Heart right ventricle (tissue), 16 donors: ENCODE data around the gene RPL9. TPM values are rescaled to one million over a fixed set of nuclear protein-coding genes. Genes with fewer than 3 reads are reported as not detected.

Source experiments
- ATAC-seq, 8 donors: fragments of 200-7000 bp; cut with Tn5 transposase; one replicate each; pipeline ENCODE4 v1.9.1; 2020; ENCODE audit warnings: mild to moderate bottlenecking in 8 of 8, moderate library complexity in 8 of 8, moderate number of reproducible peaks in 1 of 8
- DNase-seq, 2 donors: peaks; one replicate each; pipeline ENCODE4 v3.0.0-alpha.2; 2020
- H3K27ac ChIP-seq, 10 donors: fragments of 200-600 bp; sonication (generic) in 2 of 10; one replicate each; pipeline versions ENCODE4 v1.5.0 to v1.8.0; 2020 to 2022; ENCODE audit warnings: mild to moderate bottlenecking in 3 of 10
- H3K27me3 ChIP-seq, 7 donors: fragments of 200-600 bp; one replicate each; pipeline ENCODE4 v1.8.0; 2021 to 2022; ENCODE audit warnings: mild to moderate bottlenecking in 2 of 7
- H3K36me3 ChIP-seq, 9 donors: fragments of 200-600 bp; sonication (generic) in 1 of 9; one replicate each; pipeline versions ENCODE4 v1.5.0 to v1.8.0; 2020 to 2022; ENCODE audit warnings: mild to moderate bottlenecking in 2 of 9
- H3K4me1 ChIP-seq, 9 donors: fragments of 200-600 bp; sonication (generic) in 1 of 9; one replicate each; pipeline versions ENCODE4 v1.5.0 to v1.8.0; 2020 to 2022; ENCODE audit warnings: mild to moderate bottlenecking in 4 of 9
- H3K4me3 ChIP-seq, 10 donors: fragments of 200-600 bp; sonication (generic) in 2 of 10; one replicate each; pipeline versions ENCODE4 v1.5.0 to v1.8.0; 2020 to 2022; ENCODE audit warnings: mild to moderate bottlenecking in 7 of 10, moderate library complexity in 2 of 10
- H3K9me3 ChIP-seq, 11 donors: fragments of 200-600 bp in 10 of 11; sonication (generic) in 2 of 11; one replicate each; pipeline versions ENCODE4 v1.5.0 to v1.8.0; 2013 to 2022; ENCODE audit warnings: mild to moderate bottlenecking in 2 of 11, control low read depth in 1 of 11, moderate library complexity in 1 of 11
- CTCF ChIP-seq, 9 donors: fragments of 200-600 bp; sonication (generic) in 2 of 9; IDR thresholded peaks; one replicate each; pipeline versions ENCODE4 v1.5.0 to v1.8.0; 2021 to 2022; ENCODE audit warnings: antibody characterized with exemption in 9 of 9, mild to moderate bottlenecking in 5 of 9, moderate library complexity in 1 of 9
- WGBS, 2 donors: extraction: QIAGEN DNeasy Blood & Tissue Kit; methylation state at CpG; one replicate each; pipeline ENCODE4 v1.1.7; 2013; ENCODE audit warnings: inconsistent platforms in 1 of 2; 5-methylcytosine and 5-hydroxymethylcytosine counted together
- intact Hi-C, 10 donors: fragments of 100-400 bp; cut with DNase I; formaldehyde crosslinking; loops; one replicate each; pipeline versions ENCODE4 v1.11.1 to v1.14.2; 2022
- polyA plus RNA-seq, 2 donors: library from polyadenylated mRNA; stranded (reverse); fragments of 200-250 nt; gene quantifications; one replicate each; pipeline ENCODE4 v1.2.3, GENCODE V29; 2013
- total RNA-seq, 10 donors: library from RNA; stranded (reverse); fragmentation: NEBNext Ultra II Directional in 3 of 10; extraction: Animal tissue kit (Norgen Biotek cat#: 25700) in 3 of 10; gene quantifications; one replicate each; pipeline versions ENCODE4 v1.2.1 to v1.2.4, GENCODE V29; 2021 to 2023
- donor health status: Arrhythmogenic right ventricular cardiomyopathy.
- donor health status: ischemic (EF 13 %, LVEDD 7.1; RV severe dilation, severe dysfunction).
- donor health status: healthy with polysubstance abuse.
- donor health status: DM: no; HTN: yes; CAD: no.
- donor health status: DM: no; HTN: no; CAD: no.
- donor health status: ischemic (EF 25% LVEDD 6.9; RV normal size, moderate dysfunction).
- donor health status: ischemic (EF 25% LVEDD 5.7; RV mildly dilated, moderate dysfunction).
- donor health status: healthy.
- donor health status: DM: yes; HTN: yes; CAD: no.
- donor health status: Ischemic cardiomyopathy.
- donor health status: ischemic (EF 35%, LVEDD 5.7; RV mildly dilated, moderate dysfunction).
- donor health status: nonischemic (EF 11% LVEDD 7.7; RV severe dilation, severe dysfunction).
- donor health status: DM: yes; HTN: yes; CAD: no.
- donor health status: PGD.
- donor health status: ischemic (EF 29% LVEDD 5.4; RV normal size, mild dysfunction).
- donor health status: nonischemic (EF 23%, LVEDD 6.1; RV moderate dilation, normal function).

The RPL9 gene
- total and polyA plus RNA-seq, 12 donors, result 546 to 1,826 (median 801) TPM

GRCh38 chr4:39450618-39451017, 8.1 kb downstream of the RPL9 start:
- Histone ChIP-seq H3K4me1 (peaks cover 0 to 18% (median 12%) of the 10 kb centered on the region in 9 donors), H3K36me3 (peaks cover 0 to 75% (median 32%) of the 10 kb centered on the region in 9 donors)
- intact Hi-C loops, result loop anchor here in 1 of 10 donors (10.0 kb wide), 1 partner anchor 546 kb away; no protein-coding TSS in a partner anchor

GRCh38 chr4:39446842-39447573, 11.7 kb downstream of the RPL9 start:
- Histone ChIP-seq H3K4me3 (peak overlapping the region in 9 of 10 donors; percentile 27 to 64 (median 53)), H3K27me3 (no peaks in the 10 kb centered on the region), H3K36me3 (peaks cover 0 to 39% (median 8%) of the 10 kb centered on the region in 9 donors), H3K4me1 (peaks cover 0 to 14% (median 12%) of the 10 kb centered on the region in 9 donors), H3K9me3 (no peaks in the 10 kb centered on the region), H3K27ac (peak overlapping the region in 2 of 10 donors; percentile 20 to 61)
- intact Hi-C loops, result no loop called here
- peak in 5 of 9 donors; percentile 23 to 41 (median 30) for TF ChIP-seq CTCF (IDR thresholded peaks at IDR 0.05)
- DNase-seq (peak; percentile 32 to 56), ATAC-seq (peak; percentile 78 to 91 (median 83))
- 4 to 5% methylated on average over 60 to 61 of the region's 61 CpGs for WGBS, 2 donors

More at GRCh38 chr4:39450618-39451017, 8.1 kb downstream of the RPL9 start:
- DNase-seq (no peak), ATAC-seq (no peak)
- H3K27me3 ChIP-seq, result no peaks in the 10 kb centered on the region
- H3K9me3 ChIP-seq, result no peaks in the 10 kb centered on the region
- WGBS, 2 donors, result 48 to 57% methylated on average over 2 of the region's 2 CpGs
- no peak overlapping the region for H3K27ac ChIP-seq
- H3K4me3 ChIP-seq, result no peak overlapping the region
- no peak for TF ChIP-seq CTCF (IDR thresholded peaks at IDR 0.05)

GRCh38 chr4:39446483-39446841, 12.3 kb downstream of the RPL9 start:
- Histone ChIP-seq H3K36me3 (peaks cover 0 to 33% (median 3%) of the 10 kb centered on the region in 9 donors), H3K4me3 (peak overlapping the region in 9 of 10 donors; percentile 27 to 64 (median 53)), H3K27ac (peak overlapping the region in 1 of 10 donors; percentile 20), H3K27me3 (no peaks in the 10 kb centered on the region), H3K4me1 (peaks cover 0 to 14% (median 12%) of the 10 kb centered on the region in 9 donors), H3K9me3 (no peaks in the 10 kb centered on the region)
- intact Hi-C loops, result no loop called here
- ATAC-seq (peak in 4 of 8 donors; percentile 19 to 69 (median 27)), DNase-seq (no peak)
- TF ChIP-seq CTCF (IDR thresholded peaks at IDR 0.05), result no peak
- 81 to 82% methylated on average over 20 of the region's 20 CpGs for WGBS, 2 donors

GRCh38 chr4:39442998-39443397, 15.7 kb downstream of the RPL9 start:
- DNase-seq (no peak), ATAC-seq (no peak)
- Histone ChIP-seq H3K36me3 (no peaks in the 10 kb centered on the region), H3K9me3 (no peaks in the 10 kb centered on the region), H3K27me3 (peaks cover 0 to 5% (median 0%) of the 10 kb centered on the region in 7 donors), H3K27ac (no peak overlapping the region), H3K4me3 (no peak overlapping the region), H3K4me1 (peaks cover 0 to 14% (median 12%) of the 10 kb centered on the region in 9 donors)
- intact Hi-C loops, result no loop called here
- WGBS, 2 donors, result 84 to 86% methylated on average over 4 of the region's 4 CpGs
- no peak for TF ChIP-seq CTCF (IDR thresholded peaks at IDR 0.05)
